ENCODE data around the gene MADD. TPM values are rescaled to one million over a fixed set of nuclear protein-coding genes. Genes with fewer than 3 reads are reported as not detected.

The MADD gene
- total RNA-seq, 1 donor from 2014 or later: 40.9 TPM

DNA sequence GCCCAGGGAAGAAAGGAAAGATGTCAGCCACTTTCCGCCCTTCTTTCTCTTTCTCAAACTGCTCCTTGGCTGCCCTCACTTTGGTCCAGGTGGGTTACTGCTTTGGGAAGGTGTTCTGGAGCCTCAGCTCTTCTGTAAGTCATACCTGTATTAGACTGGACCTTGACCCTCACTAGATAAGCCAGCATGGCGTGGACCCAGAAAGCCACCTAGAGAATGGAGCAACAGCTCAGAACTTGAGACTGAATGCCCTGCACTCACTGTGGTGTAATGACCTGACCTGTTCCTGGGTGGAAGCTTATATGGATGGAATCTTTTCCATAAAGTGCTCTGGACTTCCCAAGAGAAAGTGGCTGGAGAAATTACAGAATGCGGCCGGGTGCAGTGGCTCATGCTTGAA is 36.9 kb upstream of the MADD start:
- Histone ChIP-seq H3K4me1 (peaks cover 18% of the 10 kb centered on the region), H3K27ac (replicated peaks) (no peak overlapping the region), H3K4me3 (no peak overlapping the region), H3K36me3 (peaks cover 41% of the 10 kb centered on the region), H3K9me3 (replicated peaks) (no peaks in the 10 kb centered on the region), H3K27me3 (ENCODE audit: low read depth) (no peaks in the 10 kb centered on the region)
- intact Hi-C loops (cut with micrococcal nuclease): no loop called here
- TF ChIP-seq, protein P1, sequence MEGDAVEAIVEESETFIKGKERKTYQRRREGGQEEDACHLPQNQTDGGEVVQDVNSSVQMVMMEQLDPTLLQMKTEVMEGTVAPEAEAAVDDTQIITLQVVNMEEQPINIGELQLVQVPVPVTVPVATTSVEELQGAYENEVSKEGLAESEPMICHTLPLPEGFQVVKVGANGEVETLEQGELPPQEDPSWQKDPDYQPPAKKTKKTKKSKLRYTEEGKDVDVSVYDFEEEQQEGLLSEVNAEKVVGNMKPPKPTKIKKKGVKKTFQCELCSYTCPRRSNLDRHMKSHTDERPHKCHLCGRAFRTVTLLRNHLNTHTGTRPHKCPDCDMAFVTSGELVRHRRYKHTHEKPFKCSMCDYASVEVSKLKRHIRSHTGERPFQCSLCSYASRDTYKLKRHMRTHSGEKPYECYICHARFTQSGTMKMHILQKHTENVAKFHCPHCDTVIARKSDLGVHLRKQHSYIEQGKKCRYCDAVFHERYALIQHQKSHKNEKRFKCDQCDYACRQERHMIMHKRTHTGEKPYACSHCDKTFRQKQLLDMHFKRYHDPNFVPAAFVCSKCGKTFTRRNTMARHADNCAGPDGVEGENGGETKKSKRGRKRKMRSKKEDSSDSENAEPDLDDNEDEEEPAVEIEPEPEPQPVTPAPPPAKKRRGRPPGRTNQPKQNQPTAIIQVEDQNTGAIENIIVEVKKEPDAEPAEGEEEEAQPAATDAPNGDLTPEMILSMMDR (IDR thresholded peaks at IDR 0.05; ENCODE audit: borderline replicate concordance): no peak
- DNase-seq: no peak

DNA sequence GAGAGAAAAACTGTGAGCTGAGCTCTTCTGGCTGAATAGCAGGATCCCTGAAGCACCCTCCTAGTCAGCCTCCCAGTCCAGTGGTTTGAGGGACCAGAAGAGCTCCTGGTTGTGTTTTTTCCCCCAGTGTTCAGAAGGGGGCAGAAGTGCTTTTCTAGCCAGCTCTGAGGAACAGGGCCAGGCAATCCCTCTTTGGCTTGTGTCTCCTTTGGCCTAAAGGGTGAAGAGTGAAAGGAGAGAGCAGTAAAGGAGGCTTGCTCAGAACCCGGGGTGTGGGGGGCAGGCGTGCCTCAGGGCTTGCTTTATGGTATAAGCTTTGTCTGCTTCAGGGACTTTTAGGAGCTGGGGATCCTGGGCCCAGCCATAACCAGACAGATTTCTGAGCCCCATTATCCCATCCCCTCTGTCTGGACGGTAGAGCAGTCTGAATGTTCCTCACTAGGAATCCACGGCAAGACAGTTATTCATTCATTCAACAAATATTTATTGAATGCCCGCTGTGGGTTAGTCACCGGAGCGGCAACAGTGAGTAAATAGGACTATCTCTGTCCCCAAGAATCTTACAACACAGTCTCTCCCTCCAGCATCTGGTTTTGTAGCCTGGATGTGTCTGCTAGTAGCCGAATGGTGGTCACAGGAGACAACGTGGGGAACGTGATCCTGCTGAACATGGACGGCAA is 35.8 kb upstream of the MADD start:
- Histone ChIP-seq H3K27ac (replicated peaks) (peak overlapping the region; percentile 64), H3K9me3 (replicated peaks) (no peaks in the 10 kb centered on the region), H3K36me3 (peaks cover 42% of the 10 kb centered on the region), H3K4me3 (peak overlapping the region; percentile 37), H3K27me3 (ENCODE audit: low read depth) (no peaks in the 10 kb centered on the region), H3K4me1 (peaks cover 28% of the 10 kb centered on the region)
- DNase-seq: peak; percentile 33
- intact Hi-C loops (cut with micrococcal nuclease): no loop called here
- TF ChIP-seq, protein P1 (IDR thresholded peaks at IDR 0.05; ENCODE audit: borderline replicate concordance): peak; percentile 54

DNA sequence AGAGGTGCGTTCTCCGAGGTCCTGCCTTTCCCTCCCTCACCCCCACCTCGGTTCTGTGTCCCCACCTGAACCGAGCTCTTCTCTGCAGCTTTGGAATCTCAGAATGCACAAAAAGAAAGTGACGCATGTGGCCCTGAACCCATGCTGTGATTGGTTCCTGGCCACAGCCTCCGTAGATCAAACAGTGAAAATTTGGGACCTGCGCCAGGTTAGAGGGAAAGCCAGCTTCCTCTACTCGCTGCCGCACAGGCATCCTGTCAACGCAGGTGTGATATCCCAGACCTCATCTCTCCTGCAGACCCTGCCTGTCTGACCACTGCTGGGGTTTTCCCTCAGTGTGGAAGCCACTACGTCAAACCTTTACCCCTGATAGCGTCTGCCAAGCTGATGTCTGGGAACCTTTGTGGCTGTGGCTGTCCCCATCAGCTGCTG is 35.2 kb upstream of the MADD start:
- H3K4me1 ChIP-seq: peaks cover 34% of the 10 kb centered on the region
- H3K4me3 ChIP-seq: peak overlapping the region; percentile 37
- H3K9me3 ChIP-seq (replicated peaks): no peaks in the 10 kb centered on the region
- TF ChIP-seq, protein P1 (IDR thresholded peaks at IDR 0.05; ENCODE audit: borderline replicate concordance): no peak
- peak overlapping the region; percentile 64 for H3K27ac ChIP-seq (replicated peaks)
- peaks cover 48% of the 10 kb centered on the region for H3K36me3 ChIP-seq
- no peak for DNase-seq
- no peaks in the 10 kb centered on the region for H3K27me3 ChIP-seq (ENCODE audit: low read depth)
- intact Hi-C loops (cut with micrococcal nuclease): no loop called here

DNA sequence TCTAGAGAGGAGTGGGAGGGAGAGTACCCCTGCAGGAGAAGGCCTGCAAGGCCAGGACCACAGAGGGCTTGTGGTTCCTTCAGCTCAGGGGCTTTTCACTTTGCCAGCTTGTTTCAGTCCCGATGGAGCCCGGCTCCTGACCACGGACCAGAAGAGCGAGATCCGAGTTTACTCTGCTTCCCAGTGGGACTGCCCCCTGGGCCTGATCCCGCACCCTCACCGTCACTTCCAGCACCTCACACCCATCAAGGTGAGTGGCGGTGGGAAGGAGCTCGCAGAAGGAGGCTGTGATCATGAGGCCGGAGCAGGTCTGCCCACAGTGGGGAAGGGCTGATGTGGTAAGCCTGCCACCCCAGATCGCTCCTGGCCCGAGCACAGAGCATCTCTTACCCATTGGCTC is 34.8 kb upstream of the MADD start:
- Histone ChIP-seq H3K4me1 (peaks cover 39% of the 10 kb centered on the region), H3K4me3 (no peak overlapping the region), H3K27me3 (ENCODE audit: low read depth) (no peaks in the 10 kb centered on the region), H3K27ac (replicated peaks) (peak overlapping the region; percentile 64), H3K9me3 (replicated peaks) (no peaks in the 10 kb centered on the region), H3K36me3 (peaks cover 48% of the 10 kb centered on the region)
- no peak for DNase-seq
- TF ChIP-seq, protein P1 (IDR thresholded peaks at IDR 0.05; ENCODE audit: borderline replicate concordance): no peak
- intact Hi-C loops (cut with micrococcal nuclease): no loop called here

DNA sequence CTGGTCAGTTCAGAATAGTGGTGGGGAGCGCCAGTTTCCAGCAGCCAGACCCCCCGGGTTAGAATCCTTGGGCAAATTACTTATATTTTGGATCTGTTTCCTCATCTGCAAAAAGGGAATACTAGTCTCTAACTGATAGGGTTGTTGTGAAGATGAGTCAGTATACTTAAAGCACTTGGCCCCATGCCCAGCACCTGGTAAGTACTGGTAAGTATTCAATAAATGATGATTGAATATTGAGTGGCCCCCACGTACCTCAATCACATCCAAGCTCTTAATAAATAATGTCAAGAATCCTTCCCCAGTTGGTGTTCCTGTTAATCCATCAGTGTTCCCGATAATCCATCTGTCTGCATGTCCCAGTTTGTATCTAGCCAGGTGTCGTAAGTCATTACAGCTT is 33.5 kb upstream of the MADD start:
- peaks cover 46% of the 10 kb centered on the region for H3K4me1 ChIP-seq
- H3K36me3 ChIP-seq: peaks cover 54% of the 10 kb centered on the region
- intact Hi-C loops (cut with micrococcal nuclease): no loop called here
- H3K4me3 ChIP-seq: no peak overlapping the region
- no peaks in the 10 kb centered on the region for H3K9me3 ChIP-seq (replicated peaks)
- no peak overlapping the region for H3K27ac ChIP-seq (replicated peaks)
- no peak for DNase-seq
- TF ChIP-seq, protein P1 (IDR thresholded peaks at IDR 0.05; ENCODE audit: borderline replicate concordance): no peak
- no peaks in the 10 kb centered on the region for H3K27me3 ChIP-seq (ENCODE audit: low read depth)

Data from left ventricle myocardium inferior (tissue), 1 donor.